NCI-H1417 (cell line): ENCODE results near the gene COX4I1.

Experiments used
- DNase-seq, 3 experiments: peaks; one replicate each; lab custom pipeline; 2025; lab: John Stamatoyannopoulos, UW

COX4I1 gene

DNA sequence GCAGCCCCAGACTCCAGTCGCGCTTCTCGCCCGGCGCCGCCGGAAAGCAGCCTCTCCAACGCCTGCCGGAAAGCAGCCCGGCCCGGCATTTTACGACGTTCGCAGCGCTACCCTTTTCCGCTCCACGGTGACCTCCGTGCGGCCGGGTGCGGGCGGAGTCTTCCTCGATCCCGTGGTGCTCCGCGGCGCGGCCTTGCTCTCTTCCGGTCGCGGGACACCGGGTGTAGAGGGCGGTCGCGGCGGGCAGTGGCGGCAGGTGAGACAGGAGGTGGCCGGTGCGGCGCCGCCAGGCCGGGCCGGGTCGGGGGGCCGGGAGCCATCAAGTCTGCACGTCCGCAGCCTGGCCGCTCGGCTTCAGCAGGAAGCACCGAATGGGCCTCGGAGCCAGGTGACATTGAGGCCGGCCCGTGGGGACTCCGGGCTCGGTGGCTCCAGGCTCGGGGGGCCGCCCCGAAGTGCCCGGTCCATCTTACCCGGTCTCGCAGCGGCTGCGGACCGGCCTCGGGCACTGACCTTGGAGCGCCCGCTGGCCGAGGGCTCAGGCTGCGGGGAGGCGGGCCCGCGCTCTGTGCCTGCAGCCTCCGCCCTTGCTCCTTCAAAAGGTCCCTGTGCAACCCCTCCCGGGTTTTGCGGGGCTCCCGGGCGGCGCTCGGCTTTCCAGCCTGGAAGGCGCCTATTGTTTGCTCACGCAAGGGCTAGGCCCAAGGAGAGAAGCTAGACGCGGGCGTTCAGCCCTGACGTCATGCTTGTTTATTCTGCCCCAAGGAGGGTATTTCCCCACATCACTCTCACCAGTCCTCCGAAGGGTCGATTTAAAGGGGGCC is at the start of gene COX4I1, which contains the start of gene EMC8:
Gene COX4I1 (plus strand): TSS at position 199 of the 824 bp plus-strand sequence. CDS start 1,511 bp downstream, outside the sequence.
Gene EMC8 (minus strand): TSS at position 48 of the 824 bp plus-strand sequence. CDS start 249 bp downstream, outside the sequence.
- DNase-seq: peak; percentile 89 to 93 (median 92)

DNA sequence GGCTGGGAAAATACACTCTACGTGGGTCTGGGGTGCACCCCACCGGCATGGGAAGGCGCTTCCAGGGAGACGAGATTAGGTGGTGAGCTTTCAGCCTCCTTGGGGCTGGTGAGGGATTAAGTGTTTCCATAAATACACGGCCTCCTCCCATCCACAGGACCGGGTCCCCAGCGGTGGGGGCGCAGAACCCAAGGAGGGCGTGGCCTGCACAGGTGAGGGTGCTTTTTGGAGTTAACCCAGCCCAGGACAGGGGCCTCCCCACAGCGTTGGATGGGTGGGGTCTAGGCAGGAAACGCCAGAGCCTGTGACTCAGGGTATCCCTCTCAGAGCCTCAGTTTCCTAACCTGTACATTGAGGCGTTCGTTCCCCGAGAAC is 49.7 kb upstream of the COX4I1 start:
- DNase-seq: no peak

DNA sequence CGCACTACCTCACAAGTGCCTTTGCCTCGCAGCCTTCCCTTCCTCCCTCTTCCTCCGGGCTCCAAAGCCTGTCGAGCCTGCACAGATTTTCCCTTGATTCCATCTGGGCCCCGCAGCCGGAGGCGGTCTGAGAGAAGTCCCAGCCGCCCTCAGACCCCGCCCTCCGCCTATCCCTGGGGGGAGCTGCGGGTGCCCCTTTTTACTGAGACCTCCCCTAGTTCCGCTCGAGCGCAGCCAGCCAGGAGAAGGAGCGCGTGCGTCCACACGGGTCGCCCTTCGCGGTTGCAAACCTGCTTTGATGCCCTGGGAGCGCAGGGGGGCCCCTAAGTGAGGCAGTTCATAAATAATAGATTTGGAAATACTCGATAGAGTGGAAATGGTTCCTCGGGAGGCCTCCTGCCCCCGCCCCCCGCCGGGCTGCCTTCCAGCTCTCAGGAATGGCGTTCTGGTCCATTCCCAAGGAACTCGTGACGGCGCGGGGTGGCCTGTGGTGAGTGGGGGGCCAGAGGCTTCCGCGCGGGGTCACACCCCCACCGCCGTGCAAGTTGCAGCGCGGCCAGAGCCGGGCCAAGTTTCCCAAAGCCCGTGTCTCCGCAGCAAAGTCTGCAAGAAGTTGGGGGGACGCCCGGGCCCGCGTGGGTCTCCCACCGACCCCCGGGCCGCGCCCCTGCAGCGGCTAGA is 49.2 kb upstream of the COX4I1 start:
- peak in 2 of 3 experiments; percentile 33 to 56 for DNase-seq

- DNase-seq: peak in 2 of 3 experiments; percentile 29 to 35
These were observed 48.4 kb upstream of the COX4I1 start, which contains the start of gene C16orf74 for GRCh38 chr16:85750827-85751697. Gene C16orf74, minus strand, starts transcription at chr16:85751096. Its CDS starts 15,879 bp downstream, at chr16:85735217.

DNA sequence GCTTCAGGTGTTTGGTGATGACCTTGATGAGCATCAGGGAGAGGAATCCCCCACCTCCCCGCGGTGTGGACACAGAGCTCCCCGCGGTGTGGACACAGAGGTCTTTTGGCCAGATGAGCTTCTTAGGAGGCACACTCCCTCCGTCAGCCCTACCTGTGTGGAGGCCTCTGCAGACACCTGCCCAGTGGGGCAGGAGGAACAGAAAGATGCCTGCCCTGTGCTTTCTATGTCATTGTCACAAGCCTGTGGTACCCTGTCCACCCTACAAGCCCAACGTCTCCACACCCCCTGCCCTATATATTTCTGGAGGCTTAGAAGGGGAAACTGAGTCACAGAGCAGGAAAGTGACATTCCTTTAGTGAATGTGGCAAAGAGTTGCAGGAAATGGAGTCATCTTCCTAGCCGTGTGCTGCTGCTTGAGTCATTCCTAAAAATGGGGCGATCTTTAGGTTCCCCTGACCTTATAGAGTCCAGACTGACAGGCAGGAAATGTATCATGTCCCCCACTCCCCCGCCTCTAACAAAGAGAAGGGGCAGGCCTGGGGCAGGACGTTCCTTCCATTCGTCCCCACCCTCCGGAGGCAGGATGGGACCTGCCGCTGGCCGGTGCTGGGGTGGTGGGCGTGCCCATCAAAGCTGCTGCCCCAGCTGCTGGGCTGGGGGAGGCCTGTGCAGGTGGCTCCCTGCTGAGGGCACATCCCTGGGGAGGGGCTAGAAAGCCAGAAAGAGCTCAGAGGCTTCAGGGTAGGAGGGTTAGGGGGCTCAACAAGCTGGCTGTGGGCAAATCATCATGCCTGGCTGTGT is 47.6 kb upstream of the COX4I1 start:
- no peak for DNase-seq

- DNase-seq: no peak
These were observed 46.7 kb upstream of the COX4I1 start for GRCh38 chr16:85752511-85753420.

GRCh38 chr16:85753559-85753958 is 45.9 kb upstream of the COX4I1 start:
- no peak for DNase-seq

DNA sequence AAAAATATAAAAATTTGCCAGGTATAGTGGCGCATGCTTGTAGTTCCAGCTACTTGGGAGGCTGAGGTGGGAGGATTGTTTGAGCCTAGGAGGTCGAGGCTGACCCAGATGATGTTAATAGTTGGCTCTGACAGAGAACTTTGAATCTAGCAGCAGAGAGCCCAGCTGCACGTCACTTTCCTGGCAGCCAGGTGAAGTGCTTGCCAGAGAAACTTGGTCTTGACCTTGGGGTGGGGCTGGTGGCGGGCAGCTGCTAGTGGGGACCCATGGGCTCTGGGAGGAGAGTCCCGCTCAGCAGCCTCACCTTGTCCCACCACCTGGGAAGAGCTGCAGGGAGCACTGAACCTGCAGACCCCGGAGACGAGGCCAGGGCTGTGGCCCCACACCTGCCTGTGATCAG is 45.5 kb upstream of the COX4I1 start:
- no peak for DNase-seq

DNA sequence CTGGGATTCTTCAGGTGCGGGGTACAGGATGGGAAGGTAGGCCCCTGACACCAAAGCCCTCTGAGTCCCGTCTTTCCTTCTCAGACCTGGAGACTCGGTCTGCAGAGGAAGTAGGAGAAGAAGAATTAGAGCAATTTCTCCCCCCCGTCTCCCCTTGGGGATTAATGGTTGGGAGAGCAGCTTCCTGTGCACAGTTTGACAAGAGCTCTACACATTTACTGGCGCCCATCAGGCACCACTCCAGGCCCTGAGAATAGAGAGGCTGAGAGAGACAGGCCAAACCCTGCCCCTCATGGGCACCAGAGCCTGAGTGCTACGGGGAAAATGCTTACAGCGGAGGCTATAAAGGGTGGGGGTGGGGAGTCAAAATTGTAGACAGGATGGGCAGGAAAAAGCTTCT is 45.1 kb upstream of the COX4I1 start:
- peak; percentile 31 to 71 (median 69) for DNase-seq

- no peak for DNase-seq
These were observed 43.3 kb upstream of the COX4I1 start for GRCh38 chr16:85755929-85756768.

DNA sequence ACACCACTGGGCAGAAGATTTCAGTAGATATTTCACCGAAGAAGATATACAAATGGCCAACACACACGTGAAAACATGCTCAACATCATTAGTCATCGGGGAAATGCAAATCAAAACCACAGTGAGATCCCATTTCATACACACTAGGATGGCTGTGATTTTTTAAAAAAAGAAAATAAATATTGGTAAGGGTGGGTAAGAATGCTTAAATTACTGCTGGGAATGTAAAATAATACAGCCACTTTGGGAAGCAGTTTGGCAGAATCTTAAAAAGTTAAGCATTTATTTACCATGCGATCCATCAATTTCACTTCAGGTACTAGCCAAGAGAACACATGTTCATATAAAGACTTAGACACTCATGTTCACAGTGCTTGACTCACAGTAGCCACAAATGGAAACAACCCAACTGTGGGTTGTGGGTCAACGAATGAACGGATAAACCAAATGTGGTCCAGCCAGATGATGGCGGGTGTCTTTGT is 42.1 kb upstream of the COX4I1 start:
- peak in 1 of 3 experiments; percentile 8 for DNase-seq

DNA sequence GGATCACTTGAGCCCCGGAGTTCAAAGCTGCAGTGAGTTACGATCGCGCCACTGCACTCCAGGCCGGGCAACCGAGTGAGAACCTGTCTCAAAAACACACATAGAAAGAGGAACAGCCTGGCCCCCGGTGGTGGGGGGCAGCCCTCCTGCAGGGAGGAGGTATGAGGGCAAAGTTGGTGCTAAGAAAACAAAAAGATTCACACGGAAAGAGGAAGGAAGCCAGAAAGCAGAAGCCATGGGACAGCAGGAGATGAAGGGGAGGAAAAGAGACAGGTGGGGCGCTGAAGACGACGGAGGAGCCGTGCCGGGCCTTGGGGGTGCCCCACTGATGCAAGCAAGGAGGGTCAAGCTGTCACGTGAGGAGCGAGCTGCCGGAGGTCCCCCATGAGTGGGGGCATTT is 40.4 kb upstream of the COX4I1 start:
- no peak for DNase-seq

GRCh38 chr16:85759631-85760419 is 39.7 kb upstream of the COX4I1 start:
- peak in 1 of 3 experiments; percentile 3 for DNase-seq

- no peak for DNase-seq
These were observed 37.6 kb upstream of the COX4I1 start for GRCh38 chr16:85761861-85762260.

DNA sequence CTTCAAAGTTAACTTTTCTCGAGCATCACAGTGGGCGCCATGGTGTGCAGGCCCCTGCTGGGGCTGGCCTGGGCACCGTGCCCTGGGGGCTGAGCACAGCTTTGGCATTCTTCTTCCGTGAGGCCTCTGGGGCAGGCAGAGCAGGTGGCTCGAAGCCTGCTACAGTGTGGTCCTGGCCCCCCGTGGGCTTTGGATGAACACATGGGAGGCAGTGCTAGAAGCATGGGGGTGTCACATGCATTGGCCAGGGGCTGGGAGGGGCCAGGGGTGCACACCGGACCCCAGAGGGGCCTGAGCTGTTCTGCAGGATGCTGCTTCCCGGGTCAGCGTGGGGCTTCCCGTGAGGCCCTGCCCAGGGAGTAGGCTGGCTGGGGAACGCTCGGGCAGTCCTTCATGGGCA is 36.5 kb upstream of the COX4I1 start:
- DNase-seq: no peak

DNA sequence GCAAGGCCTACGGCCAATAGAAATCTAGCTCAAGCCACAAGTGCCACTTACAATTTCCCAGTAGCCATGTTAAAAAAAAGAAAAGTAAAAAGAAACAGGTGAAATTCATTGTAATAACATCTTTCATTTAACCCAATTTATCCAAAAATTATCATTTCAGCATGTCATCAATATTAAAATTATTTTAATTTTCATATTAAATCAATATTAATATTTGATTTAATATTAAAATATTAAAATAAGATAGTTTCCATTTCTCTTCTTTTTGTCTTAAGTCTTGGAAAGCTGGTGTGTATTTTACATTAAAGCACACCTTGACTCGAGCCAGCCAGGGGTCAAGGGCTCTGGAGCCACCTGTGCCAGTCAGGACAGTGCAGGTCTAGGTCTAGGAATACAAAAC is 35.9 kb upstream of the COX4I1 start:
- DNase-seq: no peak

DNA sequence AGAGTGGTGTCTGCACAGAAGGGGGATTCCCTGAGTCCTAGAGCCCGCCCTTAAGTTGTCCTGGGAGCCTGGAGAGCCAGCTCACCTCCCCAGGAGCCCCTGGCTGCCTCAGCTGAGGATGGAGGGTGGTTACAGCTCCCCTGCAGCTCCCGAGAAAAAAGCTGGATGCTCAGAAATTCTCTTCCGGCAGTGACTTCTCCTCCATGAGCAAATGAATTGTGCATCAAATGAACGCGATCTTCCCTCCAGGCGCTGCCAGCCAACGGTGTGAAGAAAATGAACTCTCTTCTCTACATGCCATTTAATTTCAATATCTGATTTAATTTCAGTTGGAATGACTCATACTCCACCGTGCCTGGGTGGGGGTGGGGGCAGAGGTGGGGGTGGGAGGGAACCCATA is 34.3 kb upstream of the COX4I1 start:
- DNase-seq: no peak

- DNase-seq: no peak
These were observed 33.7 kb upstream of the COX4I1 start for GRCh38 chr16:85765767-85766166.
